NB4 (cell line): Measurements from ENCODE around the gene NR3C1.

Experiments
- DNase-seq: peaks from one replicate; pipeline ENCODE4 v3.0.0; 2010; ENCODE audit warnings: low read depth
- H3K4me3 ChIP-seq: one replicate; pipeline ENCODE4 v1.5.1; 2011; ENCODE audit warnings: mild to moderate bottlenecking, low read depth, low read length, moderate library complexity
- MYC ChIP-seq: IDR thresholded peaks from 2 replicates; pipeline ENCODE4 v1.6.1; 2011; ENCODE audit warnings: low read depth, low read length
- POLR2A ChIP-seq: IDR thresholded peaks from 2 replicates; pipeline ENCODE4 v1.6.1; 2011; ENCODE audit warnings: mild to moderate bottlenecking; ENCODE audit not compliant: insufficient read length; ENCODE audit errors: extremely low read depth
- TF ChIP-seq, protein P1 (sequence below): IDR thresholded peaks from 2 replicates; pipeline ENCODE4 v1.6.1; 2011; ENCODE audit warnings: low read depth, low read length
- TF ChIP-seq, protein P2 (sequence below): IDR thresholded peaks from one replicate; pipeline ENCODE4 v1.5.1; 2012; ENCODE audit warnings: low read depth, low read length

Gene NR3C1

DNA sequence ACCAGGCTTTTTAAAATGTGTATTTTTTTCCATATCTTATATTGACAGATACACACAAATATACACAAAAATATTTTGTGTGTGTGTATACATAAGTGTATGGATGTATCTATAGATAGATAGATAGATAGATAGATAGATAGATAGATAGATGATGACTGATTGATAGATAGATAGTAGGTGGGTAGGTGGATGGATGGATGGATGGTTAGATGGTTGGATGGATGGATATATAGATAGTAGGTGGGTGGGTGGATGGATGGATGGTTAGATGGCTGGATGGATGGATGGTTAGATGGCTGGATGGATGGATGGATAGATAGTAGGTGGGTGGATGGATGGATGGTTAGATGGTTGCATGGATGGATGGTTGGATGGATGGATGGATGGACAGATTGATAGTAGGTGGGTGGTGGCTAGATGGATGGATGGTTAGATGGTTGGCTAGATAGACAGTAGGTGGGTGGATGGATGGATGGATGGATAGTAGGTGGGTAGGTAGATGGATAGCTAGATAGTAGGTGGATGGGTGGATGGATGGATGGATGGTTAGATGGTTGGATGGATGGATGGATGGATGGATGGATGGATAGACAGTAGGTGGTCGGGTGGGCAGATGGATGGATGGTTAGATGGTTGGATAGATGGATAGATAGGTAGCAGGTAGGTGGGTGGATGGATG lies 156.2 kb downstream of the NR3C1 start:
- DNase-seq = no peak
- no peak overlapping the region for H3K4me3 ChIP-seq
- TF ChIP-seq MYC (no peak), POLR2A (no peak)
- TF ChIP-seq, protein P1, sequence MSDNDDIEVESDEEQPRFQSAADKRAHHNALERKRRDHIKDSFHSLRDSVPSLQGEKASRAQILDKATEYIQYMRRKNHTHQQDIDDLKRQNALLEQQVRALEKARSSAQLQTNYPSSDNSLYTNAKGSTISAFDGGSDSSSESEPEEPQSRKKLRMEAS = no peak
- TF ChIP-seq, protein P2, sequence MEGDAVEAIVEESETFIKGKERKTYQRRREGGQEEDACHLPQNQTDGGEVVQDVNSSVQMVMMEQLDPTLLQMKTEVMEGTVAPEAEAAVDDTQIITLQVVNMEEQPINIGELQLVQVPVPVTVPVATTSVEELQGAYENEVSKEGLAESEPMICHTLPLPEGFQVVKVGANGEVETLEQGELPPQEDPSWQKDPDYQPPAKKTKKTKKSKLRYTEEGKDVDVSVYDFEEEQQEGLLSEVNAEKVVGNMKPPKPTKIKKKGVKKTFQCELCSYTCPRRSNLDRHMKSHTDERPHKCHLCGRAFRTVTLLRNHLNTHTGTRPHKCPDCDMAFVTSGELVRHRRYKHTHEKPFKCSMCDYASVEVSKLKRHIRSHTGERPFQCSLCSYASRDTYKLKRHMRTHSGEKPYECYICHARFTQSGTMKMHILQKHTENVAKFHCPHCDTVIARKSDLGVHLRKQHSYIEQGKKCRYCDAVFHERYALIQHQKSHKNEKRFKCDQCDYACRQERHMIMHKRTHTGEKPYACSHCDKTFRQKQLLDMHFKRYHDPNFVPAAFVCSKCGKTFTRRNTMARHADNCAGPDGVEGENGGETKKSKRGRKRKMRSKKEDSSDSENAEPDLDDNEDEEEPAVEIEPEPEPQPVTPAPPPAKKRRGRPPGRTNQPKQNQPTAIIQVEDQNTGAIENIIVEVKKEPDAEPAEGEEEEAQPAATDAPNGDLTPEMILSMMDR = no peak

DNA sequence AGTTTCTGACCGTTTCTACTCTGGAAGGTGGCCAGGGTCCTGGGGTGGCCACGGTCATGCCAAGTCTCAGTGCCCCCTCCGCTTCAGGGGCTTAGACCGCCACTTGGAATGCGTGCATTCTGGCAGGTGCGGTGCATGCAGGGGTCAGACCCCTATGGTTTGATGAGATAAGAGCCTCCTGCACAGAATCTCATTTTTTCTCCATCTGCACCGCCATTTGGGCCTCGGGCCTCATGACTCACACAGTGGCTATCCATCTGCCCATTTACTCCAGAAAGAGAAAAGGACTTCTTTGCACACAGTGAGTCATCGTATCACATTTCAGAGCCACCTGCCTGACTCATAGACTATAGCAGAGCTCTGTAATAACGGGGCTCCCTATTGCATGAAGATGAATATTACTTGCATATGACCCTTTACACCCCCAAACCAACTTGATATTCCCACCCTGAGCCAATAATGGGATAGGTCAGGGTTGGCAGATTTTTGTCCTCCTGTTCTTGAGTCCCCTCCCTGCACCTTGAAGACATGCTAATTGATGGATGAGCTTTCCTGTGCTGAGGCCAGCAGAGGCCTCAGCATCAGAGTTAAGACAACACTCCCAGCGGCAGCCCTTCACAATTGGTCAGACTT lies 157.4 kb downstream of the NR3C1 start:
- TF ChIP-seq MYC (no peak), POLR2A (no peak)
- TF ChIP-seq, protein P2 = no peak
- TF ChIP-seq, protein P1 = no peak
- no peak overlapping the region for H3K4me3 ChIP-seq
- no peak for DNase-seq

DNA sequence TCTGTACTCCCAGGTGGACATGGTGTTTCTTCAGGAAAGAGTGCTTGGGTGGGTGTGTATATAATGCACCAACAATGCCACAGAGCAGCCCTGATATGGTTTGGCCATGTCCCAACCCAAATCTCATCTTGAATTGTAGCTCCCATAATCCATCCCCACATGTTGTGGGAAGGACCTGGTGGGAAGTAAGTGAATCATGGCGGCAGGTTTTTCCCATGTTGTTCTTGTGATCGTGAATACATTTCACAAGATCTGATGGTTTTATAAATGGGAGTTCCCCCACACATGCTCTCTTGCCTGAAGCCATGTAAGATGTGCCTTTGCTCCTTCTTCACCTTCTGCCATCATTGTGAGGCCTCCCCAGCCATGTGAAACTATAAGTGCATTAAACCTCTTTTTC lies 158.5 kb downstream of the NR3C1 start:
- DNase-seq = no peak
- H3K4me3 ChIP-seq = no peak overlapping the region
- no peak for TF ChIP-seq POLR2A
- TF ChIP-seq, protein P2 = no peak
- TF ChIP-seq, protein P1 = no peak
- no peak for TF ChIP-seq MYC

DNA sequence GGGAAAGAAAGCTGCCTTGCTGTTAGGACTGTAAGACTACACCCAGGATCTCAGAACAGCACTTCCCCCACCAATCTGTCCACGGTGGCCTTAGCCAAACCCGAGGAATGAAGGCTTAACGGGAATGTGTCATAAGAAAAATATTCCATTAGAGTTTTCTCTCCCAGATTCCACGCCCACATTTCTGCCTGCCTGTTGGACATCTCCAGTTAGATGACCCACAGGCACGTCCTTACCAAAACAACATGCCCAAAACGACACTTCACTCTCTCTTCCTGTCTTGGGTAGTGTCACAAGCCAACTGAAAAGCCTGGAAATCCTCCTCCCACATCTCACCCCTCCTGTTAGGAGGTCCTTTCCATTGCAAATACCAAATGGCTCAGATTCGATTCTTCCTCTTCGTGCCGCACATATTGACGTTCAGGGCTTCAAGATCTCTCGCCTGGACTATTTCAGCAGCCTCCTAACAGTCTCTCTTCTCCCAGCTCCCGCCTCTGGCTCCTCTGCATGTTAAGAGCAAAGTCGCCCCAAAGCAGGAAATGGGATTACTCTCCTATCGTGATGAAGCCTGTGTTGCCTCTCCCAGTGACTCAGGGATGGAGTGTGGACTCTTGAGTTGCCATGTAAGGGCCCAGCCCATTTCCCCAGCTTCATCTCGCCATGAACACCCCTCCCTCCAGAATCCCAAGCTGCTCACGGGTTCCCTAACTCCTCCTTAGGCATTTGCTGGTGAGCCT lies 159.3 kb downstream of the NR3C1 start:
- DNase-seq = no peak
- TF ChIP-seq POLR2A = no peak
- TF ChIP-seq, protein P2 = no peak
- no peak for TF ChIP-seq MYC
- TF ChIP-seq, protein P1 = no peak
- no peak overlapping the region for H3K4me3 ChIP-seq

DNA sequence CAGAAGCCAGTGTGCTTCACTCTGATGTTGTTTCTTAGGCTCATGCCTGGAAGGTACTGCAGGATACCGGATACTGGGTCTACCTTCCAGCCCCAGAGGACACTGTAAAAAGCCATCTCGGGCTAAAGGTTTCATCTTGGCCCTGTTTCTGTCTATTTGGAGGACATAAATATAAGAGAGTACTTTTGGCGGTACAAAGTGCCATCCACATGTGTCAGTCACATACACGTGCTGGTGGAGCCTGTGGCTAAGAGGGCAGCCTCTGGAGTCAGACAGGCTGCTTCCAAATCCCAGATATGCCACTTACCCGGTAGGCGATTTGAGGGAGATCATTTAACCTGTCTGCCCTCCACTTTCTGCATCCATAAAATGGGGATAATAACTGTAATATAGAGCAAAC lies 160.4 kb downstream of the NR3C1 start:
- no peak for DNase-seq
- no peak overlapping the region for H3K4me3 ChIP-seq
- TF ChIP-seq, protein P2 = no peak
- TF ChIP-seq POLR2A (no peak), MYC (no peak)
- TF ChIP-seq, protein P1 = no peak
